AG04449 (cell line): Measurements from ENCODE around the gene SERPINA9.

Experiments
- CTCF ChIA-PET: fragments of 350-600 bp; formaldehyde crosslinking; extraction: SDS; loops from one replicate; lab custom pipeline; 2021; ENCODE audit warnings: antibody characterized with exemption; lab: Yijun Ruan, JAX
- POLR2A ChIA-PET: fragments of 400-600, 350-600 bp; formaldehyde crosslinking; extraction: SDS; loops from one replicate; lab custom pipeline; 2020; ENCODE audit warnings: antibody characterized with exemption, inconsistent platforms; lab: Yijun Ruan, JAX
- DNase-seq: peaks from one replicate; pipeline ENCODE4 v3.0.0-alpha.2; 2010; ENCODE audit warnings: low read depth, low spot score
- H3K4me3 ChIP-seq: 2 replicates; pipeline ENCODE4 v1.5.1; 2011; ENCODE audit warnings: low read depth, mild to moderate bottlenecking, control low read depth, low read length
- CTCF ChIP-seq: IDR thresholded peaks from one replicate; pipeline ENCODE4 v1.5.1; 2011; ENCODE audit warnings: mild to moderate bottlenecking, moderate library complexity, low read length, control low read depth, inconsistent platforms; ENCODE audit not compliant: insufficient read depth; ENCODE audit errors: missing control alignments

Gene SERPINA9

GRCh38 chr14:94473666-94474410, 2.2 kb downstream of the SERPINA9 start:
- no peak overlapping the region for H3K4me3 ChIP-seq
- ChIA-PET POLR2A (no interaction called here), CTCF (interaction anchor here (1.1 to 6.1 kb wide), 2 partner anchors 12 to 75 kb away, joined by 6 to 81 read pairs; no protein-coding TSS in a partner anchor)
- no peak for TF ChIP-seq CTCF
- DNase-seq, result no peak

GRCh38 chr14:94472842-94473241, 3.2 kb downstream of the SERPINA9 start:
- DNase-seq, result no peak
- POLR2A ChIA-PET, result no interaction called here
- no peak overlapping the region for H3K4me3 ChIP-seq
- no peak for TF ChIP-seq CTCF
- CTCF ChIA-PET, result interaction anchor here (1.6 to 6.1 kb wide), 2 partner anchors 13 kb away, joined by 4 to 81 read pairs; no protein-coding TSS in a partner anchor

GRCh38 chr14:94471045-94471444, 5.0 kb downstream of the SERPINA9 start:
- CTCF ChIA-PET, result interaction anchor here (0.6 to 1.6 kb wide), 3 partner anchors 15 to 47 kb away, joined by 3 to 4 read pairs (median 3); no protein-coding TSS in a partner anchor
- DNase-seq, result no peak
- POLR2A ChIA-PET, result no interaction called here
- H3K4me3 ChIP-seq, result no peak overlapping the region
- TF ChIP-seq CTCF, result no peak

- H3K4me3 ChIP-seq, result no peak overlapping the region
- ChIA-PET POLR2A (no interaction called here), CTCF (no interaction called here)
- DNase-seq, result no peak
- TF ChIP-seq CTCF, result no peak
Measured at GRCh38 chr14:94470311-94470710, 5.7 kb downstream of the SERPINA9 start.

- CTCF ChIA-PET, result interaction anchor here (0.9 to 2.3 kb wide), 2 partner anchors 17 to 21 kb away, joined by 3 to 8 read pairs; no protein-coding TSS in a partner anchor
- no peak for TF ChIP-seq CTCF
- POLR2A ChIA-PET, result no interaction called here
- H3K4me3 ChIP-seq, result no peak overlapping the region
- DNase-seq, result no peak
Measured at GRCh38 chr14:94469261-94469660, 6.7 kb downstream of the SERPINA9 start.

- H3K4me3 ChIP-seq, result no peak overlapping the region
- CTCF ChIA-PET, result interaction anchor here (2.3 kb wide), 1 partner anchor 18 kb away, joined by 8 read pairs; no protein-coding TSS in a partner anchor
- POLR2A ChIA-PET, result no interaction called here
- no peak for TF ChIP-seq CTCF
- DNase-seq, result no peak
Measured at GRCh38 chr14:94467728-94468520, 8.1 kb downstream of the SERPINA9 start.
